NCI-H345 treated with DMSO at 0.1 percent for 48 hours (cell line): ENCODE measurements around the gene RASSF1.

Experiments used
- DNase-seq: peaks from one replicate; lab custom pipeline; 2025; ENCODE audit not compliant: unreplicated experiment; lab: John Stamatoyannopoulos, UW

Gene RASSF1

DNA sequence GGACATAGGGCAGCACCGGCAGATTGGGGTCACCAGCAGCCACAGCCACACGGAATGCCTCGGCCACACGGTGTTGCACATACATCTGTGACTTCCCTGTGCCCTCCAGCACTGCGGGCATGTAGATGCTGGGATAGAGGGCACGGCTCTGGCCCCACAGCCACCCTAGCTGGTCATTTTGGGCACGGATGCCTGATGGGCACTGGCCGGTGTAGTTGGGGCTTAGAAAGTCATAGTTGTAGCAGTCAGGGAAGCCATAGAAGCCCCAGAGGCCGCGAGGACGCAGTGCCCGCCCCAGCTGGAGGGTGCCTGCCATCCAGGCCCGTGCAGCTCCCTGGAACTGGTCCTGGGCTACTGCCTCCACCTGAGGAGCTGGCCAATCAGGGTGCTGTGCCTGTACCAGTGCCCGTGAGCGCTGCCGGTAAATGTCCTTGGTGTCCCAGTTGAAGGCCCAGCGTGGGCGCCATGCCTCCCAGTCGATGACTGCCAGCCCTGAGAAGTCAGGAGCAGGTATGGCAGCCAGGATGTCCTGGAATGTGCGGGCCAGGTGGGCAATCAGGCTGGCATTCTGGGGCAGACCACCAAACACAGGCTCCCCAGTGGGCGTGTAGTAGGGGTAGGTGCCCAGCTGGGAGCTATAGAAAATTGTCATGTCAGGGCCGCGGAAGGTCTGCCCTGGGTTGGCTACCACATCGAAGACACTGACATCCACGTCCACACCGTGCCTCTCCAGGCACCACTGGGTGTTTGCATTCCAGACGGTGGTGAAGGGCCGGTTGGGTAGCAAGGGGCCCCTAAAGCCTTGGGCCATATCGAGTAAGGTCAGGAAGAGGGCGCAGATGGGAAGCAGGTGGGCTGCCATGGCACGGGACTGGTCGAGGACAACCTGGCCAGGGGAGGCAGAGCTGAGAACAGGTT, 38.3 kb downstream of the RASSF1 start:
- DNase-seq = no peak

DNA sequence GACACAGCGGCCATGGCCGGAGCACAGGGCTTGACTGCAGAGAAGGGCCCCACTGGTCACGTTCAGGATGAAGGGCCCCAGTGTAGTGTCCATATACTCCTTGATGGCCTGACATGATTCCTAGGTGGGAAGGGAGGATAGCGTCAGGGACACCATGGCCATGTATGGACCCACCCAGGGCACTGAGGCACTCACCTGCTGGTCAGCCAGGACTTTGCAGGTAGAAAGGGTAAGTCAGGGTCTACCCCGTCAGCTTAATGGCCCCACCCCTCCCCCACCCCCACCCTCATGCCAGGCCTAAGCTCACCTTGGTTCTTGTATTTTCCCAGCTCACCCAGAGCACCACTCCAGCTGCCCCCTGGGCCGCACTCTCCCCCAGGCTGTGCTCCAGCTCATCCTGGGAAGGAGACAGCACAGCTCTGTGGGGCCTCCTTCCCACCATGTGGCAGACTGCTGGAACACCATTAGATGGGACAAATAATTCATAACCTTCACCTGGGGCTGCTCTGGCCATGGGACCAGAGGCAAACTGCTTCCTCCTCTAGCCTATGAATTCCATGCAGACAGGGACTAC, 39.9 kb downstream of the RASSF1 start:
- DNase-seq = no peak

DNA sequence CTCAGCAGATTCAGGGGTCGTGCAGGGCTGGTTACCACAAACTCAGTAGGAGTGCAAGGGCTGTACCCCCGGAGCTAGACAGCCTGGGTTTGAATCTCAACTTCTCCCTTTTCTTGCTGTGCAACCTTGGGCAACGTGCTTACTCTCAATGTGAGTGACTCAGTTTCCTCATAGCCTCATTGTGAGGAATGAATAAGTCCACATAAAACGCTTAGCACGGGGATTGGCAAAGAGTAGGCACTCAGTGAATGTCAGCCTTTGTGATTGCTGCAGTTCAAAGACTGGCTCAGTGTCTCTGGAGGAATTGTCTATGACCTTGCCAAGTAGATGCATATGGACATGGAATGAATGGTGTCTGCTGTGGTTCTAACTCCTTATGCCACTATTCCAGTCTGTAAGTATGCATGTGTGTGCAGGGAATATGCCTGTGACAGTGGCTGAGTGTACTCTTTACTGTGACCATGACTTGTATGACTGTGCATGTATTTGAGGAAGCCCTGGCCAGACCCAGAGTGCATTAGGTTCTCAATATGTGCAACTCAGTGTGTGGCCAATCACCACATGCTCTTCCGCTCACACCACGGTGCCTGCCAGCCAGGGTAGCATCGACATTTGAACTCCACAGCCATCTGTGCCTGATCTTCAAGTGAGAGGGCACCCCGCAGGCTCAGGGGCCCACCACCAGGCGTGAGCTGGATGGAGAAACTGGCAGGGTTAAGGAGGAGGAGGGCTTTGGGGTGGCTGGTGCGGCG, 40.5 kb downstream of the RASSF1 start:
- no peak for DNase-seq

DNA sequence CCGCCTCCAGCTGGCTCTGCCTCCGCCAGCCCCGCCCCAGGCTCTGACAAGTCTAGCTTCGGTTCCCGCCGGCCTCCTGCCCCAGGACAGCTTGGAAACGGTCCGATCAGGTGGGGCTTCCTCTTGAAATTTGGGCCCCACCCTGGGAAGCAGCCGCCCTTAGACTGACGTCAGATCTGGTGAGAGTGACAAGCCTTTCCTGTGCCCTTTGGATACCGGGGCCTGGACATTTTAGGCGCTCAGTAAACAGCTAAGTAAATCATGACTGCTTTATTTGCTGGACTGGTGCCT, 41.1 kb downstream of the RASSF1 start:
- DNase-seq = no peak

DNA sequence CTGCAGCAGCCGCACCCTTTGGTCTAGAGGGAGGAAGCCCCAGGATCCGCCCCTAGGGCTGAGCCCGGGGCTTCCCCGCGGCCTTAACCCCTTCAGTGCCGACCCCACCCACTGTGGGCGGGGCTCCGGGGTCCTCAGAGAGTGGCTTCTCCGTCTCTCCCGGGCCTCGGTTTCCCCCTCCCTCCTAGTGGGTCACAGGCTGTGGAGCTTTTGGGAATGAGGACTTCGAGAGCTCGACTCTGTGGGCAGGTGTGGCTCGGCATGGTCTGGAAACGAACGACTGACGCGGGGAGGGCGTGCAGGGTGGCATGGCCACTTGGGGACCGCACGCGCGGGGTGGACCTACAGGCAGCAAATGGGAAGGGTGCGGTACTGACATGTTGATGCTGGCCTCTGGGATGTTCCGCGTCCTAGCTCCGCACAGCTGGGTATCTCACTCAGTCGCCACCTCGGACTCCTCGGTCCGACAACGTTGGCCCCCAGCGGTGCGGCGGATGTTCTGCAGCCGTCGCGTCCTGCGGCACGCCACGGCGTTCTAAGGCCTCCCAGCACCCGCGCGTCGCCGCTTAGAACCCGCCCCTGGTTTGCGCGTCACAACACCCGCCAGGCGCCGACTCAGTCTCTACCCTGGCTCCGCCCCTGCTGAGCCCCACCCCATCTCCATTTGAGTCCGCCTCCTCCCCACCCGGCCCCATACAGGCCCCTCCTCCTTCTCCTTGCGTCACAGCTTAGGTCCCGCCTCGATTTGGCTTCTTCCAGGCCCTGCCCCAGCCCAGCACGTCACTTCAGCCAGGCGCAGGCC, 41.6 kb downstream of the RASSF1 start, which contains the start of the genes HYAL3 and NAA80:
Gene HYAL3 (minus strand): TSS at position 570 of the 802 bp plus-strand sequence. CDS start 3,803 bp downstream, outside the sequence.
Gene NAA80 (minus strand): TSS at position 570 of the 802 bp plus-strand sequence. CDS start 1,942 bp downstream, outside the sequence.
- DNase-seq = peak; percentile 91

DNA sequence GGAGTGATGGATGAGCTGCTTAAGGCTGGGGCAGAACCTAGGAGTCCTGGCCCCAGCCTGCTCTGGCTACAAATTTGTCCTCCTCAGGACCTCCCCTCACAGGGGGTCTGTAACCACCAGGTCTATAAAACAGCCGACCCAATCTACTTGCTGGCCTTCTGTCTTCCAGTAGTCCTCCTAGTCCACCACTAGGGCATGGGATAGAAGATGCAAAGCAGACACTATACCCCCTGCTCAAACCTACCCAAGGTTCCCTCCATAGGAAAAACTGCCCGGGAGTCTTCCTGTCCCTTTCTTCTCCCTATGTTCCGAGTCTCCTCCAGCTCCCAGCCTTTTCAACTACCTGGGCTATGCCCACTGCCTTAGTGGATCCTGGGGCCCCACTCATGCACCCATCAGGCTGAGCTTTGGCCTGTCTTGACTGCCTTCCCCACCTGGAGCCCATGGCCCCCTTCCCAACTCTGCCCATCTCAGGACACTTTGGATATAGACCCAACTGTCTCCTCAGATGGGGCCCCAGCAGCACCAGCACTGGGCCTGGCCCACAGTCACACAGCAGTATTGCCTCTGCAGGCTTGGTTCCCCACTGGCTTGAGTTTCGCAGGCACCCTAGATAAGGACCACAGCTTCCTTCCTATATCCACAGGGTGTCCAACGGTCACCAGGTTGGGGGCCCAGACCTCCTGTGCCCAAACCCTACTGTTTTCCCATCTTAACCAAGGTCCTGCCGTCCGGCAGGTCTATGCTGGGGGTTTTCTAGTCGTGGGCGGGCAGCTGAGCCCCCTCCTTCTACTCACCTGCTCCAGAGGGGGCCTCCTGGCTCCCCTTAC, 42.5 kb downstream of the RASSF1 start:
- no peak for DNase-seq

DNA sequence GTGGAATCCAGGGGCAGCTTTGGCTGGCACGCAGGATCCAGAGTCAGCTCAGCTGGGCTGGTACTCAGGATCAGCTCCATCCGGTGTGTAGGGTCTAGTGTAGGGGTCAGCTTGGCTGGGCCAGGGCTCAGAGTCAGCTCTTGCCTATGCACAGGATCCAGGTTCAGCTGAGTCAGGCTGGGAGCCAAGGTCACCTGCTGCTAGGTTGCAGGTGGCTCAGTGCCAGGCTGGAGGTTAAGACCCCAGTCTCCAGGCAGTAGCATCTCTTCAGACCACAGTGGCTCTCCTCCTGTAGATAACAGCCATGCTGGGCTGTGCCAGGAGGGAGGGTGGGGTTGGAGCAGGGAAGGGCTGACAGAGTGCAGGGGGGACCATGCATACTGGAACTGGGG, 43.3 kb downstream of the RASSF1 start:
- DNase-seq = no peak

DNA sequence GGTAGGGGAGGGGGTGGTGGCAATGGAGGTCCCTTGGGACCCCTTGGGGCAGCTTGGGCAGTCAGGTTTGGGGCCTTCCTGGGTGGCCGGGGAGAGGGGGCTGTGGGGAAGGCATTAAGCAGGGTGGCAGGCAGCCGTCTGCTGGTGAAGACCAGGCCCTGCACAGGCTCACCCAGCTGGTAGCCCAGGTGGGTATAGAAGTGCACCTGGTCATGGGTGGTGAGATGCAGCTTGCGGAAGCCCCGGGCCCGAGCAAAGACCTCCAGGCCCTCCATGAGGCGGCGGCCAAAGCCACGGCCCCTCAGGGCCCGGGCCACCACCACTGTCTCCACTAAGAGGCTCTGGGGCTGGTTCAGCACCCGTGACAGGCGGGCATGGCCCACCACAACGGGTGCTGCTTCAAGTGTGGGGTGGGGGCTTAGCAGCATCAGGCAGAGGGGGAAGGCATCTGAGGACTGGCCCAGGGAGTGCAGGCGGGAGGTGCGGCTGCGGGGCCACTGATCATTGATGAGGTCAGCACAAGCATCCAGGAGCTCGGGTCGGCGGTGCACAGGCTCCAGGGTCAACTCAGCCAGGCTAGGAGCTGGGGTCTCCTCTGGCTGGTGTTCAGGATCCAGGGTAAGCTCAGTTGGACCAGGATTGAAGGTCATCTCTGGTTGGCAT, 43.8 kb downstream of the RASSF1 start:
- DNase-seq = no peak

DNA sequence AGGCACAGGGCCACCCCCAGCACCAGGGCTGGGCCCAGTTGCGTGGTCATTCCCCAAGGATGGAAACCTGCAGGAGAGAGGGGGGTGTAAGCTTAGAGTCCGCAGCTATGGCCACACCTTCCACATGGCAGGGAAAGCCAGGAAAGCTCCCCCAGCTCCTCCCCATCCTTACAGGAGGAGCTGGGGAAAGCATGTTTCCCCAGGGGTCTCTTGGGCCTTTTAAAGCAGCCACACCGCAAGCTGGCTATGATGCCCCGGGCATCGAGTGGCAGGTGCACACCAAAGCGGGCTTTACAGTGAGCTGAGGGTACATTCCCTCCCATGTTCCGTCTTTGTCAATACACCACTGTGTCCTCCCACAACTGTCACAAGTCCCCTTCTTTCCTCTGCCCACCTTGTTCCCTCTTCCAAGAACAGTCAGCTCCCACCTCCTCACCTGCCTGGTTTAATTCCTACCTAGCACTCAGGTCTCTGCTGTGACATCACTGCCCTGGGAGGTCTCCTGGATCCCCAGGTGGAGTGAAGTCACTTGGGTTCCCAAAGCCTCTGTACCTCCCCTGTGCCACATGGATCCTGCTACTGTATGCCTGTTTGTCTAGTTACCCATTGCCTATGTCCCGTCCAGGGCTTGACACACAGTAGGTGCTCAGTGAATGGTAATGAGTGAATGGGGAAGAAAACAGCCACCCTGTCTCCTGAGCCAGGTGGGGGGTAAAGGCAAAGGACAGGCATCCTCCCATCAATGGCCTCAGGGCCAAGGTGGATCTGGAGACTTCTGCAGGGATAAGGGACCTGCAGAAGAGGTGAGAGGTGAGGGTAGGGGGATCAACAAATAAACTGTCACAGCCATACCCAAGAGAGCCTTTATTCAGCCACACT, 44.8 kb downstream of the RASSF1 start:
- no peak for DNase-seq

DNA sequence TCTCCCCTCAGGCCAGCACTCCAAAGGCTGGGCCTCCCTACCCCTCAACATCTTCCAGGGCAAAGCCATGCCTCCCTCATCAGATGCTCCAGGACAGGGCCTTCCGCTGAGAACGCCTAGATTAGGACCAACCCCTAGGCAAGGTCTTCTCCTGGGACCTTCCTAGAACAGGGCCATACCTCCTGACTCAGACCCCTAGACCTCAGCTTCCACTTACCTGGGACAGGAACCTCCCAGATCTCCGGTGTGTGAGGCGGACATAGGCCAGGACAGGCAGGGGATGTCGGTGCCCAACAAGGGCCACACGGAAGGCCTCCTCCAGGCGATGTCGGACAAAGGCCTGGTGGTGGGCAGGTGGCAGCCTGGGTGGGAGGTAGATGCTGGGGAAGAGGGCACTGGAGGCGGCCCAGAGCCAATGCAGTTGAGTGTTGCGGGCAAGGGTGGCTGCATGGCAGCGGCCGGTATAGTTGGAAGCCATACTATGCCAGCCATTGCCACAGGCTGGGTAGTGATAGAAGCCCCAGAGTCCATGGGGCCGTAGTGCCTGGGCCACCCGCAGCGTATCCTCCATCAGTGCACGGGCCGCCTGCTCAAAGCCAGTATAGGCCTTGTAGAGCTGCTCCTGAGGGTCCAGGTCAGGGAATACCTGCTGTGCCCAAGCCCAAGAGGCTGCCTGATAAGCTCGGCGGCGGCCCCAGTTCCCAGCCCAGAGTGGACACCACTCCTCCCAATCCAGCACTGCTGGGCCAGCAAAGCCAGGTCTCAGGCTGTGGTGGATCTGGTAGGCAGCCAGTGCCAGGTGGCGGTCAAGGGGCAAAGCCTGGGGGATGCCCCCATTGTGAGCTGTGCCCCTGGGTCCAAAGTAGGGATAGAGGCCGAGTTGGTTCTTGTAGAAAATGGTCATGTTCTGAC, 45.9 kb downstream of the RASSF1 start:
- DNase-seq = no peak

DNA sequence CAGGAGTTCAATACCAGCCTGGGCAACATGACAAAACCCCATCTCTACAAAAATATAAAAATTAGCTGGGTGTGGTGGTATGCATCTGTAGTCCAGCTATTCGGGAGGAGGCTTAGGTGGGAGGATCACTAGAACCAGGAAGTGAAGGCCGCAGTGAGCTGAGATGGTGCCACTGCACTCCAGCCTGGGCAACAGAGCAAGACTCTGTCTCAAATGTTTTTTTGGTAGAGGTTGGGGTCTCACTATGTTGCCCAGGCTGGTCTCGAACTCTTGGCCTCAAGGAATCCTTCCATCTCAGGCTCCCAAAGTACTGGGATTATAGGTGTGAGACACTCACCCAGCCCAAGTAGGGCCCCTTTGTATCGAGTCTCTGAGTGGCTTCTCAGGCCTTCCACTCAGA, 46.5 kb downstream of the RASSF1 start:
- no peak for DNase-seq

DNA sequence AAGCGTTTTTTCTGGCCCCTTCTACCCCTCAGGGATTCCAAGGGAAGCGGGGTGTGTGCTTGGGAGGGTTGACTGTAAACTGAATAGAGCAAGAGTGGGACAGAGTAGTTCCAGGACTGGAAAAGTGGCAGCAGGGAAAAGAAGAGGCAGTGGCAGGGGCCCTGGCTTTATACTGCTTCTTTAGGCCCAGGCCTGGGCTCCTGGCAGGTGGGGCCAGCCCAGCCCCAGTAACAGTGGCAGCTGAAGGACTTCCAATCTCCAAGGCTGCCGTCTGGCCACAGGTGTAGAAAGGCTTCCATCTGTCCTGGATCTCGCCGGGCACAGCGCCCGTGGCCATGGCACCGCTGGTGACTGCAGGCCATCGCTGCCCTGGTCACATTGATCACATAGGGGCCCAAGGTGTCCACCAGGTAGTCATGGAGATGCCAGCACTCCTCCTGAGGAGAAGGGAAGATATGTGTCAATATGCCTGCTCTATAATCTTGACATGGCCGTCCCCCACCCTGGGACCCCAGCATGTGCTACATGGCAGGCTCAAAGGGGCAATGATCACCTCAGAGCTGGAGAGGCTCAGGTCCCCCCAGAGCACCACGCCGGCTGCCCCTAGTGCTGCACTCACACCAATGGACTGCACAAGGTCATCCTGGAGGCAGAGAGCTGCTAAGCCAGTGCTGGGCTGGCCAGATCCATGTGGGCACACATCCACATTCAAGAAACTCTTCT, 47.4 kb downstream of the RASSF1 start:
- DNase-seq = no peak

DNA sequence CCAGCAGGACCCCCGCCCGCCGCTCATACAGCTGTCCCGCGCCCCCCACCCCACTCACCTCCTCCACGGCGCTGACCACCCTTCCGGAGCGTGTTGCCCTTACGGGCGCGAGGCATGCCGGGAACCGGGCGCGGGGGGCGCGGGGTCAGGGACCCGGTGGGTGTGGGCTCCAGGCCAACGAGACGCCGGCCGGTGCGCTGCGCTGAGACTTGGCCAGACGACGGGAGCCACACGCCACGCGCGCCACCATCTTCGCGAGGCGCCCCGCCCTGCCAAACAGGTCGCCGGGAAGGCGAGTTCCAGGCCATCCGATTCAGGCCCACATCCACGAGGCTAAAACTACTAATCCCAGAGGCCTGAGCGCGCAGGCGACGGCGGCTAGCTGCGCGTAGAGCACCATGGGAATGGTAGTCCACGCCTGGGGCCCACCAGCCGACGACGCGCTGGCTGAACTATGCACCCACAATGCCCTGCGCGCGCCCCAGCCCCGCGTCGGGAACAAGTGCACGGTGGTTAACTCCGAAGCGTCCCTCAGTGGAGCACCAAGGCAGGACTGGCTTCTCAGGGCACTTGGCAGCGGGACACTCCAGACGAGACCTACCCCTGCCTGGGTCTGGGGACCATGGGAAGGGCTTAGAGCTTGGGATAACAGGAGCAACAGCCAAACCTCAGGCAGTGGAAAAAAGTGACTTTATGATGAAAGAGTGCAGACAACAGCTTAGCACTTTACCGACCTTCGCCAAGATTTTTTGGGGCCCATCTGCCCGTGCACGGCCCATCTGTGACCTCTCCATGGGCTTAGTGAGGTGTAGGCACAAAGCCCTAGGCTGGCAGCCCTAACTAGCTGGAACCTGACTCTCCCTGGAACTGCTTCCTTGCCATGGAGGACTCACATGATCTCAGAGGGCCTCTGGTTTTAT, 48.2 kb downstream of the RASSF1 start, which contains the start of gene IFRD2:
Gene IFRD2 (minus strand): TSS at position 271 of the 920 bp plus-strand sequence. CDS start 155 bp downstream, at position 116.
- peak; percentile 87 for DNase-seq

DNA sequence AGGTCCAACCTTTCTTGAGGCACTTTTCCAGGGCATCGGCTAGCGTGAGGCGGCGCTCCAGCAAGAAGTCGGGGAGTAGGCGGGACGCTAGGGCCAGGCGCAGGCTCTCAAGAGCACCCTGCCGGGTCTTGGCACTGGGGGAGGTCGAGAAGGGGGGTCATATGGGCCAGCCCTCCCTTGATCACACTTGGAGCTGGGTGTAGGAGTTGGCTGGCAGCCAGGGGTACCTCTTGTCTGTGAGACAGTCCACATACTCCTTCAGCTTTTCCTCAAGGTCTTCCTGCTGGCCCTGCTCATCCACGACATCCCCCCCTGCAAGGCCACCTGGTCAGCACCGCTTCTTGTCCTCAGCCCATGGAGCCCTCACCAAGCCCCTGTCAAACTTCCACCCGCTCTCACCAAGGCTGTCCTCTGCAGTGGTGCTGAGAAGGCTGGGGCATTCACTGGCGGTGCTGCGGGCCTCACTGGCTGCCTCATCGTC, 50.4 kb downstream of the RASSF1 start:
- no peak for DNase-seq

DNA sequence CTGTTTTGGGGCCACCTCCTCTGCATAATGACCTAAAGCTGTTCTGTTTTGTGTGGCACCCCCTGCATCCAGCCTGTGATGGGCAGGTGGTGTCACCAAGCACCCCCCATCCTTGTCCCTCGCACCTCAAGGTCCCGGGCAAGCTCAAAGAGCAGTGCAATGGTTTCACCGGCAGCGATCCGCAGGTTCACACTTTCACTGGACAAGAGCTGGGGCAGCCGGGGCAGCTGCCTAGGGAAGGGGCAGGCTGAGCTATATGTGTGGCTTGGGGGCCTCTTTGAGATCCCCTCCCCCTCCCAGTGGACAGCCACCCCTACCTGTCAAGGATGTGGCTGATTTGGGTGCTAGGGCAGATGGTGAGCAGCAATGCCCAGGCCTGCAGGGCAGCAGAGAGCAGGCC, 51.5 kb downstream of the RASSF1 start:
- DNase-seq = no peak
